CD4-positive, alpha-beta T cell (primary cell): Measurements from ENCODE around the gene HES5. TPM values are rescaled to one million over a fixed set of nuclear protein-coding genes. Genes with fewer than 3 reads are reported as not detected.

Experiments used
- ATAC-seq: fragments of 200-7000 bp; cut with Tn5 transposase; one replicate; pipeline ENCODE4 v1.10.0; 2022; ENCODE audit warnings: mild to moderate bottlenecking; ENCODE audit not compliant: poor library complexity
- CTCF ChIA-PET: fragments of 350-600 bp; sonication (Branson Sonifier 250); formaldehyde crosslinking; loops from one replicate; lab custom pipeline; 2021; ENCODE audit warnings: antibody characterized with exemption, inconsistent platforms; lab: Charles Lee
- POLR2A ChIA-PET: fragments of 350-600 bp; sonication (Branson Sonifier 250); formaldehyde crosslinking; loops from one replicate; lab custom pipeline; 2021; ENCODE audit warnings: antibody characterized with exemption, inconsistent platforms; lab: Charles Lee
- DNase-seq, 14 experiments: peaks; one replicate each; pipeline ENCODE4 v3.0.0-alpha.2; 2013 to 2020; ENCODE audit warnings: mixed read lengths in 2 of 14
- H3K27ac ChIP-seq, 2 donors: one replicate each; pipeline versions ENCODE4 v1.5.1 to v1.7.0; 2013; ENCODE audit warnings: low read length in 2 of 2, low read depth in 1 of 2, mild to moderate bottlenecking in 1 of 2
- H3K27me3 ChIP-seq, 2 experiments: 1 replicate in 1 of 2; 2 replicates in 1 of 2; pipeline versions ENCODE4 v1.6.1 to v1.7.0; 2013; ENCODE audit warnings: low read length in 2 of 2, control low read depth in 1 of 2, mild to moderate bottlenecking in 1 of 2, moderate library complexity in 1 of 2; ENCODE audit not compliant: insufficient read depth in 2 of 2, control insufficient read depth in 1 of 2
- H3K36me3 ChIP-seq: one replicate; pipeline ENCODE4 v1.6.1; 2013; ENCODE audit warnings: low read length, control low read depth; ENCODE audit not compliant: insufficient read depth
- H3K4me1 ChIP-seq: one replicate; pipeline ENCODE4 v1.6.1; 2013; ENCODE audit warnings: low read length, control low read depth; ENCODE audit not compliant: insufficient read depth
- H3K4me3 ChIP-seq: one replicate; pipeline ENCODE4 v1.5.1; 2013; ENCODE audit warnings: mild to moderate bottlenecking, low read length, moderate library complexity
- H3K9me3 ChIP-seq, 2 experiments: 1 replicate in 1 of 2; 2 replicates in 1 of 2; pipeline versions ENCODE4 v1.6.1 to v1.7.0; 2013; ENCODE audit warnings: low read length in 2 of 2, mild to moderate bottlenecking in 2 of 2, control low read depth in 1 of 2, moderate library complexity in 1 of 2; ENCODE audit not compliant: control insufficient read depth in 1 of 2, insufficient read depth in 1 of 2
- H3K27ac Mint-ChIP-seq: one replicate; pipeline ENCODE4 v1.8.0; 2020; ENCODE audit warnings: mixed read lengths
- H3K27me3 Mint-ChIP-seq: one replicate; pipeline ENCODE4 v1.8.0; 2021; ENCODE audit warnings: mixed read lengths
- H3K36me3 Mint-ChIP-seq: one replicate; pipeline ENCODE4 v1.8.0; 2021; ENCODE audit warnings: low read depth, mixed read lengths
- H3K4me1 Mint-ChIP-seq: one replicate; pipeline ENCODE4 v1.8.0; 2021; ENCODE audit warnings: low read depth, mixed read lengths
- H3K4me3 Mint-ChIP-seq: one replicate; pipeline ENCODE4 v1.8.0; 2020; ENCODE audit warnings: mild to moderate bottlenecking, mixed read lengths
- H3K9me3 Mint-ChIP-seq: one replicate; pipeline ENCODE4 v1.8.0; 2020; ENCODE audit warnings: mixed read lengths
- CTCF ChIP-seq: fragments of 200-600 bp; IDR thresholded peaks from one replicate; pipeline ENCODE4 v1.8.0; 2022; ENCODE audit warnings: antibody characterized with exemption, mild to moderate bottlenecking
- intact Hi-C, 2 experiments: fragments of 100-400 bp; cut with DNase I in 1 of 2; cut with micrococcal nuclease in 1 of 2; formaldehyde crosslinking; loops; one replicate each; pipeline versions ENCODE4 v1.15.1 to v1.9.0; 2023 to 2025; cut with DNase I, micrococcal nuclease
- total RNA-seq, 174 experiments: library from RNA in 2 of 174; stranded (reverse) in 2 of 174; gene quantifications; one replicate each; pipeline ENCODE4 v1.2.3 and lab custom pipeline; 2021 to 2026

The HES5 gene
- total RNA-seq, 2 experiments from 2014 or later: not detected

DNA sequence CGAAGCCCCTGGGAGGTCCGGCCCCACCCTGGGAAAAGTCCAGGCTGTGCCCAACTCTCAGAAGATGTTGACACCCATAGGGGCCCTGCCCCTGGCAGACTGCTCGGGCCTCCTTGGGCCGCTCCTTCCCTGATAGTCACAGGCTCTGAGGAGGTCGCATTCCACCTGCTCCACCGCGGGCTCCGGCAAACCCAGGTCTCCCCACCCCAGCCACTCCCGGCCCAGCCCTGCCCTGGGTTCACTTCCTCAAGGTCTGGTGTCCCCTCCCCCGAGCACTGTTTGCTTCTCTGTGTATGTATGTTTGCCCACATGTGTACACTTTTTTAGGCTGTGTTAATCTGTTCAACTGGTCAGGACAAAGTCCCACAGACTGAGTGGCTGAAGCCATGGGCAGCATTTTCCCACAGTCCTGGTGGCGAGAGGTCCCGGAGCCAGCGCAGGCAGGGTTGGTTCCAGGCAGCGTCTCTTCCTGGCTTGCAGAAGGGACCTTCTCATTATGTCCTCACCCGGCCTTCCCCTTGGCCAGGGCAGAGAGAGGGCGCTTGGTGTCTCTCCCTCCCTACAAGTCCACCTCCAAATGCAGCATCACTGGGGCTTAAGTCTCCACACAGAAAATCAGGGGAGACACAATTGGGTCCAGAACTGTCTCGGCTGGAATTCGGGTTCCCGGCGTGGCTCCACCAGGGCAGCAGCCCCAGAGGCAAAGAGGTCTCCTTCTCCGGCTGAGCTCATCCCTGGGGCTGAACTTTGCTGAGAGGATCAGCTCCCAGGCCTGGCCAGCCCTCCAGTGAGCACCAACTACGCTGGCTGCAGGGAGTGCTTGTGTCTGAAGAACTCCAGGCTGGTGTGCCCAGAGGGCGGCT lies 46.0 kb upstream of the HES5 start:
- Histone ChIP-seq H3K27ac (no peak overlapping the region), H3K4me1 (peaks cover 55% of the 10 kb centered on the region), H3K4me3 (no peak overlapping the region), H3K27me3 (no peaks in the 10 kb centered on the region), H3K36me3 (no peaks in the 10 kb centered on the region), H3K9me3 (peaks cover 0 to 6% of the 10 kb centered on the region in 2 experiments)
- CTCF ChIA-PET: no interaction called here
- no peaks in the 10 kb centered on the region for H3K27me3 Mint-ChIP-seq
- ATAC-seq: no peak
- no peaks in the 10 kb centered on the region for H3K9me3 Mint-ChIP-seq
- no peak for TF ChIP-seq CTCF
- H3K27ac Mint-ChIP-seq: peak overlapping the region; percentile 49
- H3K4me3 Mint-ChIP-seq: no peak overlapping the region
- POLR2A ChIA-PET: interaction anchor here (2.7 kb wide), 1 partner anchor 11 kb away, joined by 30 read pairs; the partner anchor contains the start of gene PRXL2B
- H3K4me1 Mint-ChIP-seq: peaks cover 44% of the 10 kb centered on the region
- H3K36me3 Mint-ChIP-seq: no peaks in the 10 kb centered on the region
- intact Hi-C loops: no loop called here
- peak in 1 of 14 experiments; percentile 40 for DNase-seq

DNA sequence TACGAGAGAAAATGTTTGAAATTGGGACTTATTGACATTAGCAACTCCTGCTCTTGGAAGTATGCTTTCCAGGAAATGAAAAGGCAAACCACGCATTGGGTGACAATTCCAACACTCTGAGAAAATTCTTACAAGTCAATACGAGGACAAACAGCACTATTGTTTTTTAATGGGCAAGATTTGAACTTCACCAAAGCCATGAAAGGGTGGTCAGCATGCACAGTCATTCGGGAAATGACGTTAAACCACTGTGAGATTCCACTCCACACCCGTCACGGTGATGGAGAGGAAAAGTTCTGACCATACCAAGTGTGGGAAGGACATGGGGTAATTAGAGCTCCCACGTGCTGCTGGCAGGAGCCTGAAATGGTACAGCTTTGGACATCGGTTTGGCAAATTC lies 44.3 kb upstream of the HES5 start:
- ChIA-PET CTCF (no interaction called here), POLR2A (interaction anchor here (1.4 kb wide), 1 partner anchor 11 kb away, joined by 6 read pairs; no protein-coding TSS in a partner anchor)
- intact Hi-C loops: no loop called here
- DNase-seq (no peak), ATAC-seq (no peak)
- no peak for TF ChIP-seq CTCF
- Histone ChIP-seq H3K4me3 (no peak overlapping the region), H3K27me3 (no peaks in the 10 kb centered on the region), H3K27ac (no peak overlapping the region), H3K36me3 (no peaks in the 10 kb centered on the region), H3K9me3 (peaks cover 0 to 6% of the 10 kb centered on the region in 2 experiments), H3K4me1 (peaks cover 38% of the 10 kb centered on the region)
- Mint-ChIP-seq H3K4me1 (peaks cover 31% of the 10 kb centered on the region), H3K27ac (no peak overlapping the region), H3K4me3 (no peak overlapping the region), H3K27me3 (no peaks in the 10 kb centered on the region), H3K36me3 (no peaks in the 10 kb centered on the region), H3K9me3 (no peaks in the 10 kb centered on the region)

GRCh38 chr1:2573250-2573920 lies 43.3 kb upstream of the HES5 start:
- Mint-ChIP-seq H3K9me3 (no peaks in the 10 kb centered on the region), H3K36me3 (no peaks in the 10 kb centered on the region), H3K4me1 (peaks cover 23% of the 10 kb centered on the region), H3K27me3 (no peaks in the 10 kb centered on the region), H3K27ac (no peak overlapping the region), H3K4me3 (no peak overlapping the region)
- ChIA-PET POLR2A (interaction anchor here (1.4 kb wide), 1 partner anchor 12 kb away, joined by 6 read pairs; no protein-coding TSS in a partner anchor), CTCF (interaction anchor here (2.2 kb wide), 1 partner anchor 17 kb away, joined by 4 read pairs; the partner anchor contains the start of gene TNFRSF14)
- no peak overlapping the region for H3K27ac ChIP-seq
- DNase-seq: no peak
- no peak for ATAC-seq
- no peak for TF ChIP-seq CTCF
- no peaks in the 10 kb centered on the region for H3K36me3 ChIP-seq
- peaks cover 0 to 6% of the 10 kb centered on the region in 2 experiments for H3K9me3 ChIP-seq
- peaks cover 29% of the 10 kb centered on the region for H3K4me1 ChIP-seq
- H3K27me3 ChIP-seq: no peaks in the 10 kb centered on the region
- intact Hi-C loops: no loop called here
- no peak overlapping the region for H3K4me3 ChIP-seq
